Osteoblast (primary cell): Measurements from ENCODE around the gene HOXD4. TPM values are rescaled to one million over a fixed set of nuclear protein-coding genes. Genes with fewer than 3 reads are reported as not detected.

ENCODE experiments used
- DNase-seq: peaks from one replicate; pipeline ENCODE4 v3.0.0; 2011; ENCODE audit warnings: low spot score, mixed read lengths; ENCODE audit not compliant: insufficient read length; ENCODE audit errors: missing footprints
- H2AFZ ChIP-seq: 2 replicates; pipeline ENCODE4 v1.6.0; 2011; ENCODE audit warnings: mild to moderate bottlenecking, low read length
- H3K27ac ChIP-seq: 2 replicates; pipeline ENCODE4 v1.5.1; 2011; ENCODE audit warnings: mild to moderate bottlenecking, low read depth, low read length, moderate library complexity
- H3K27me3 ChIP-seq: 2 replicates; pipeline ENCODE4 v1.6.0; 2012; ENCODE audit warnings: mild to moderate bottlenecking, control low read depth, inconsistent platforms, low read length, moderate library complexity; ENCODE audit not compliant: insufficient read depth
- H3K36me3 ChIP-seq: 2 replicates; pipeline ENCODE4 v1.5.1; 2011; ENCODE audit warnings: mild to moderate bottlenecking, low read length, control low read depth, moderate library complexity; ENCODE audit not compliant: insufficient read depth
- H3K4me1 ChIP-seq: 2 replicates; pipeline ENCODE4 v1.5.1; 2011; ENCODE audit warnings: mild to moderate bottlenecking, low read length, control low read depth, moderate library complexity; ENCODE audit not compliant: insufficient read depth
- H3K4me2 ChIP-seq: 2 replicates; pipeline ENCODE4 v1.6.0; 2011; ENCODE audit warnings: mild to moderate bottlenecking, low read length; ENCODE audit not compliant: insufficient read depth
- H3K4me3 ChIP-seq: fragments of 200-600 bp; sonication (generic); 3 replicates; pipeline ENCODE4 v1.5.1; 2012; ENCODE audit warnings: mild to moderate bottlenecking, low read length, inconsistent platforms; ENCODE audit not compliant: insufficient read depth
- H3K79me2 ChIP-seq: 2 replicates; pipeline ENCODE4 v1.6.0; 2012; ENCODE audit warnings: mild to moderate bottlenecking, low read length, control low read depth, inconsistent platforms; ENCODE audit not compliant: insufficient read depth
- H3K9me3 ChIP-seq: 2 replicates; pipeline ENCODE4 v1.5.1; 2011; ENCODE audit warnings: low read depth, low read length, control low read depth
- H4K20me1 ChIP-seq: 2 replicates; pipeline ENCODE4 v1.6.0; 2012; ENCODE audit warnings: mild to moderate bottlenecking, low read length, control low read depth; ENCODE audit not compliant: insufficient read depth
- CTCF ChIP-seq: IDR thresholded peaks from 2 replicates; pipeline ENCODE4 v1.5.1; 2011; ENCODE audit warnings: mild to moderate bottlenecking, low read depth, low read length, moderate library complexity; ENCODE audit errors: extremely low read depth
- total RNA-seq: library from RNA; depleted of rRNA; stranded (reverse); fragments of >200 nt; gene quantifications from 2 replicates; pipeline ENCODE4 v1.2.3, GENCODE V29; 2012

Gene HOXD4
- total RNA-seq, 1 donor: 0.36 TPM

GRCh38 chr2:176152350-176153181 lies 1.2 kb downstream of the HOXD4 start:
- no peak for TF ChIP-seq CTCF
- Histone ChIP-seq H3K79me2 (no peaks in the 10 kb centered on the region), H3K27me3 (peaks cover 2% of the 10 kb centered on the region), H3K36me3 (no peaks in the 10 kb centered on the region), H4K20me1 (peaks cover 4% of the 10 kb centered on the region), H3K4me1 (no peaks in the 10 kb centered on the region), H3K4me2 (no peak overlapping the region), H3K9me3 (no peaks in the 10 kb centered on the region), H3K27ac (no peak overlapping the region), H3K4me3 (no peak overlapping the region), H2AFZ (no peak overlapping the region)
- no peak for DNase-seq

DNA sequence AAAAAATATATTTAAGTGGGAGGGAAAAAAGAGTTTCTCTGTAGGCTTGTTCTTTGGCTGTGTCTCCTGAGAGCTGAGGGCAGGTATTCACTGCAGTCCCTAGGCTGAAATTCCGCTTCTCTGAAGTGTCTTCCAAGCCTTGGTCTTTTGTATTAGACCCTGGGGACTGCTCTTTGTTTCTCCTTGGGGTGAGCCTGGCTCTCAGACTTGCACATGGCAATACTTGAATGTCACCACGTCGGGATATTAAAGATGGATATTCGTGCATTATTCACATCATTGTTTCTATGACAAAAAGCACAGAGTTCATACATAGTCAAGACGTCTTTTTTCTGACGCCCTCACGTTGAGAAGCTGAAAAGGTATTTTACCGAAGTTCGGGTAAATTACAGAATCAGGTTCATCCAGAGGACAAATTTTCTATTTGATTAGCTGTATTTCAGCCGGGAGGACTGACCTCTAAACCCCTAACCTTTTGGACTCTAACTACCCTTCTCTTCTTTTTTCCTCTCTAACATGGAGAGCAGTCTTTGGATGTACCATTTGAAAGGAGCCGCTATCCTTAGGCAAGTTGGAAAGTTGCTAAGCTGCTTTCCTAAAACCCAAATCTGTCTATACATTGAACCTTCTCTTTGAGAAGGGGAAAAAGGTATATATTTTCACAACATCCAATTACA lies 3.4 kb downstream of the HOXD4 start:
- Histone ChIP-seq H3K4me3 (no peak overlapping the region), H3K4me2 (no peak overlapping the region), H2AFZ (no peak overlapping the region), H3K27ac (no peak overlapping the region), H4K20me1 (no peaks in the 10 kb centered on the region), H3K9me3 (no peaks in the 10 kb centered on the region), H3K27me3 (peaks cover 11% of the 10 kb centered on the region), H3K4me1 (no peaks in the 10 kb centered on the region), H3K36me3 (no peaks in the 10 kb centered on the region), H3K79me2 (no peaks in the 10 kb centered on the region)
- no peak for DNase-seq
- TF ChIP-seq CTCF: no peak

GRCh38 chr2:176155356-176156044 lies 4.2 kb downstream of the HOXD4 start:
- TF ChIP-seq CTCF: no peak
- no peak overlapping the region for H3K27ac ChIP-seq
- H3K27me3 ChIP-seq: peaks cover 18% of the 10 kb centered on the region

More at GRCh38 chr2:176155356-176156044, 4.2 kb downstream of the HOXD4 start:
- H3K4me1 ChIP-seq: no peaks in the 10 kb centered on the region
- H3K4me2 ChIP-seq: no peak overlapping the region
- DNase-seq: no peak
- H4K20me1 ChIP-seq: no peaks in the 10 kb centered on the region
- H3K4me3 ChIP-seq: no peak overlapping the region
- H3K79me2 ChIP-seq: no peaks in the 10 kb centered on the region
- H2AFZ ChIP-seq: no peak overlapping the region
- H3K36me3 ChIP-seq: no peaks in the 10 kb centered on the region
- no peaks in the 10 kb centered on the region for H3K9me3 ChIP-seq
